GM19035 (cell line): ENCODE data around the gene FARP1.
"Not testable (repeated sequence)": the region's sequence is repeated elsewhere in the genome, so short reads cannot be mapped to it uniquely, and the experiment has no call there.

Experiments used
- ATAC-seq: cut with Tn5 transposase; IDR thresholded peaks from one replicate; pipeline ENCODE4 v1.9.1; 2021; ENCODE audit not compliant: unreplicated experiment

FARP1 gene

GRCh38 chr13:98389319-98389718 lies 246.4 kb downstream of the FARP1 start:
- ATAC-seq = no peak

- ATAC-seq = no peak
Observed at GRCh38 chr13:98390086-98390715, 247.3 kb downstream of the FARP1 start.

GRCh38 chr13:98393873-98394272 lies 251.0 kb downstream of the FARP1 start:
- no peak for ATAC-seq

DNA sequence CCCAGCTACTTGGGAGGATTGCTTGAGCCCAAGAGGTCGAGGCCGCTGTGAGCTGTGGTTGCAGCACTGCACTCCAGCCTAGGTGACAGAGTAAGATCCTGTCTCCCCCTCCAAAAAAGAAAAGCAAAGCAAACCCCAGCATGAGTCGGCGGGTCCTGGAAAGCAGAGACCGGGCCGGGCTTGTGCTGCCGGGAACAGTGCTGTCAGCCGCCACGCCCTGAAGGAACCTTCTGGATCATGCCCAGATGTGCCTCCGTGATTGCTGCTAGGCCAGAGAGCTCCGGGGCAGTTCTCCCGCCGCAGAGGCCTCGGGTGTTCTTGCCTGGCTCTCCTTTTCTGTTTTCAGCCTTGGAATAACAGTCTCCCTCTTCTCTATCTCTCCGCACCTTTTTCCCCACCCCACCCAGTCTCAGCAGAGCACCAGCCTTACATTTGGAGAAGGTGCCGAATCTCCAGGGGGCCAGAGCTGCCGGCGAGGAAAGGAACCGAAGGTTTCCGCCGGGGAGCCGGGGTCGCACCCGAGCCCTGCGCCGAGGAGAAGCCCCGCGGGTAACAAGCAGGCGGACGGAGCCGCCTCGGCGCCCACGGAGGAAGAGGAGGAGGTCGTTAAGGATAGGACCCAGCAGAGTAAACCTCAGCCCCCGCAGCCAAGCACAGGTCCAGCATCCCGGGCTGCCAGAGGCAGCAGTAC lies 252.1 kb downstream of the FARP1 start:
- ATAC-seq = no peak

DNA sequence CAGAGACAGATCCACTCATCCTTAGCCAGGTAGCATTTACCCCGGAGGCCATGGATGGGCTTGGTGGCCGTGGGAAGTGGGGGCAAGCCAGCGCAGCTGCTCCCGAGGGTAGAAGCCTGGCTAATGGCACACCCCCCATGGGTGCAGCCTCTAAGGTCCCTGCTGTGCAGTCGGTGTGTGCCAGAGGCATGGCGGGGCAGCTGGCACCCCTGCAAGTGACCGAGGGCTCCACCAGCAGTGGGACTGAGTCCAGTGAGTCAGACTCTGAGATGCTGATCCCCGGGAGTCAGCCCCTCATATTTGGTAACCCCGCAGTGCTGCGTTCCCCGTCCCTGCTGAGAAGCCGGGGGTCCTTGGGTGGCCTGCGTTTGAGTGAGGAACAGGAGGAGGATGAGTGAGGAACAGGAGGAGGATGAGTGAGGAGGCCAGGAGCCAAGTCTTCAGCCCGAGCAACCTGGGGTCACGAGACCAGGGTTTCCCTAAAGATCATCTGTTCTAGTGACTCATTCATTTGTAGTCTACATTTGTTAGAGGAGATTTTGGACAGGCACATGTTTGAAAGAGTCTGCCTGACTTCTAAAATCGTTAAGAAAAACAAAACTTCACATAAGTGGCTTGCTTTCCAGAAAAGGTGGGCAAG lies 253.3 kb downstream of the FARP1 start:
- ATAC-seq = no peak

GRCh38 chr13:98397221-98397620 lies 254.3 kb downstream of the FARP1 start:
- no peak for ATAC-seq

DNA sequence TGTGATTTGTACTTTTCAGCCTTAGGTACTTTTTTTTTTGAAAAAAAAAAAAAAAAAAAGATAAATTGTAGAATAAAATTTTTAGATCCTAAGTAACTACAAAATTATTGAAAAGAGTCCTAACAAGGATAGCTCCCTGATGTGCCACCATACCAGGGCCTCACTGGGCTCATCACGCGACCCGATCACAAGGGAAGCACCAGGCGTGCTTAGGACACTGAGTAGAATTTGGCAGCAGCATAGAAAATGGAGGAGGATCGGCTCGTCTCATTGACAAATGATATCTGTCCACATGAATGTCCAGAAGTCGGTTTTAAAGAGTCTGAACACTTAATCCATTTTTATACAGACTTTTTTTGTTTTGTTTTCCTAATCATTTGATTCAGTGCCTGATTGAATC lies 255.0 kb downstream of the FARP1 start:
- ATAC-seq = no peak

GRCh38 chr13:98398581-98398980 lies 255.7 kb downstream of the FARP1 start:
- ATAC-seq = no peak

- no peak for ATAC-seq
Observed at GRCh38 chr13:98399756-98400155, 256.9 kb downstream of the FARP1 start.

DNA sequence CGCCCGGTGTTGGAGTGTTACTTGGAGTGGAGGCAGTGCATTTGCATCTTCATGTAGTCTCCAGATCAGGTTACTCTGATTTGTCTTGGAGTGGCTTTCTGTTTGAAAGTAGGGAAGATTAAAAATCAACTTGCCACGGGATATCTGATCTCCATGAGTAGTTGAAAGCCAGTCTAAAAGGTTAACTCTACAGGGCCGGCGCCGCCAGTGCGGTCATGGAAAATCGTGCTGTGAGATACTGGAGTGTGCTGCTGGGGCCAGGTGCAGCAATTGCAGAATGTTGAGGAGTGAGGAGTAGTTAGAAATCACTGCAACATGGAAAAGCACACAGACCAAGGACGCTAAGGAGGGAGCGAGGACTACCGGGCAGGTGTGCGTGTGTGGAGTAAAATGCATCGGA lies 259.0 kb downstream of the FARP1 start:
- ATAC-seq = no peak

GRCh38 chr13:98403076-98403475 lies 260.2 kb downstream of the FARP1 start:
- ATAC-seq = no peak

DNA sequence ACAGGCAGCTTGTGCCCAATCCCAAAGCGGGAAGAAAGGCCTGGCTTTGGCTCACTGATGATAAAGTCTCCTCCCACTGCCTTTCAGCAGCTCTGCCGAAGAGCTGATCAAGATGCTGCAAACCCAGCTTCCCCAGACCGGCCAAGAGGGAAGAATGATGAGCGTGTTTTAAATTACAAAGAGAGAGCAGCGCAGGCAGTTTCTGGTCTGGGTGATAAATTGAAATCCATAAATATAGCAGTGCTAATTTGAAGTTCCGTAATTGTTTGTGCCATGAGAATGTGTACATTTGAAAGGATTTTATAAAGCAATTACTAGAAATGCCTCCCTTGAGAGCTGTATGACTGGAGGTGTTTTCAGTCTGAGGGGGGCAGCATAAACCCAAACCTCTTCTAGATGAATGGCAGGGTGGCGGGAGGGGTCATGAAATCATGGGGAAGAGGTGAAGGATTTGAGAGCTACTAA lies 262.2 kb downstream of the FARP1 start:
- no peak for ATAC-seq

DNA sequence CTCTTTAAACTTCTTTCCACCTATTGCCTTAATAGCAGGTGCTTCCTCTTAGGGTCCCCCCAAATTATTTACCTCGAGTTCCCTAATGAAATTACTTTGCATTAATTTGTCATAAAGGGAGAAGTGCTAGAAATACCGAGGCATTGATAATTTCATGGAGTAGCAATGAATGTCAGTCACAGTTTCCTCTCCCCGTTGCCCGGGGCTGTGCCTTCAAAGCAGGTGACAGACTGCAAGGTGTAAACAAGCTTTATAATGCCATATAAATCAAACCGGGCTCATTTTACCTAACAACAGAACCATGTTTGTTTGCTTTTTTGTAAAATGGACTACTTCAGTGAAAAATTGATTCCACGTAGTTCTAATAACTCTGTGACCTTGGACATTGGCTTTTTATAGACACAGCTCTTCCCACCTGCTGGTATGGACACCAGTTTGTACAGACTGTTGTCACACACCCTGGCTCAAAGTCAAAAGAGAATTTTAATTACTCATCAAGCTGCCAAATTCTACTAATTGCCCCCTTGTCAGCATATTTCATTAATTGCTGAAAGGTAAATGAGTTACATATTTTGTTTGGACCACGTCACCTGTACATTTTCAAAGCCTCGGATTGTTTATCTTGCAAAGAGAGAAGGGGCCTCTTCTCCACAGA lies 262.9 kb downstream of the FARP1 start:
- no peak for ATAC-seq

DNA sequence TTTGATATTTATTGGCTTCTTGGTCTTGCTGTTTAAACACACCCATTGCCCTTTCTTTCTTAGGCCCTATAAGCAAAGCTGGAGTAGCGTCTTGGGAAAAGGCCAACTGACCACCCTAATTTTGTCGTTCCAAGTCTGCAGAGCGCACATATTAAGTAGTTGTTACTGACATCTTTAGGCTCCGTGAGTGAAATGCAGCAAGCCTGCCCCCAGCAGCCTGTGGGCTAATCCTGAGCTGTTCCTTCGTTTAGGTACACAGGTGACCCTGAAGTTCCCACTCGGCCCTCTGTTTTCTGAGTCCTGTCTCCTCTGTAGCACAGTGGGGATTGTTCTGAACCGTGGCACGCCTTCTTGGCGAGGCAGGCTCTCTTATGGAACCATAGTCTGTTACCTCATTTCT lies 263.5 kb downstream of the FARP1 start:
- no peak for ATAC-seq

- no peak for ATAC-seq
Observed at GRCh38 chr13:98406971-98407370, 264.1 kb downstream of the FARP1 start.

DNA sequence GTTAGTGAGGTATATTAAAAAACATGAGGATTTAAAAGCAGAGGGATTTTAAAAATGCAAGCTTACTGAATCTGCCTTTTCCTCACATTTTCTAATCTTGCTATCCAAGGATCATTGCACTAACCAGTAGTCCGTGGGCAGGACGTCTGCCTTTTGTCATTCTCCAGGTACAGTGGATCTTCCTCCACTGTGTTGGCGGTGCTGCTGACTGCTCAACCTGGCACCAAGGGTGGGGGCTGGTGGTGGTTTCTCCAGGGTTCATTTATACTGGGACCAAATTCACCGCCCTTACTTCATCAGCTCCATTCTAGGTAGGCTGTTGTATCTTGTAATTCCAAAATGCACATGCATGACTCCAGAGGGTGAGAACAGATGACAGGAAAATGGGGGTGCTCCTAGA lies 264.7 kb downstream of the FARP1 start:
- no peak for ATAC-seq

GRCh38 chr13:98409281-98409680 lies 266.4 kb downstream of the FARP1 start:
- ATAC-seq = no peak

DNA sequence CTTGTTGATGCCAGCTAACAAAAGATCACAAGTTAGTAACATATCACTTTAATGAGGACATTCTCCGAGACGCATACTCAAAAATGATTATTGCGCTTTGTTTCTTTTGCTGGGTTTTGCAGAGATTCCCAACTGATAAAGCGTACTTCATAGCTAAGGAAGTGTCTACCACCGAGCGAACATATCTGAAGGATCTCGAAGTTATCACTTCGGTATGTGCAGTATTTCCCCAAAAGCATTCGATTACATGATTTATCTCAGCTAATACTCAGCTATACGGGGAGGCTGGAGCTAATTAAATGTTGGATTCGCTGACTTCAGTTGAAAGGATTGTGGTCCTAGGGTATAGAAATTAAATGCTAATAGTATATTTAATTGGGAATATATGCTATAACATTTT lies 267.7 kb downstream of the FARP1 start:
- ATAC-seq = no peak

DNA sequence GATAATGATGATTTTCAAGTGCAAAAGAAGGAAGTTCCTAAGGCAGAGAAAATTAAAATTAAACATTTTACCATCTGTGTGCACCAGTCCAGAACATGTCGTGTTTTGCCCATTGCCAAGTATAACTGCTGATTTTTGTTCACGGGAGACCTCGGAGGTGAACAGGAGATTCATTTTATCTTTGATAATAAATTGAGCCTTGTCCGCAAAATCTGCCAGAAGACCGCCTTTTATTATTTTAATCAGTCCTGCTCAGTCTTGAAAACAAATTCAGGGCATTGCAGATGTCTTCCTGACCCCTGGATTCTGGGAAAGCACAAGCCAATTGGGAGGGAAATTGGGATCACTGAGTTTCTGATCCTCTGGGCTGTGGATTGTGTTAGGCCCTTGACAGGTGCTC lies 268.1 kb downstream of the FARP1 start:
- ATAC-seq = no peak

GRCh38 chr13:98411617-98412265 lies 268.8 kb downstream of the FARP1 start:
- no peak for ATAC-seq

GRCh38 chr13:98413278-98413677 lies 270.4 kb downstream of the FARP1 start:
- not testable (repeated sequence) for ATAC-seq
